Measurements from ENCODE around the gene MED10. TPM values are rescaled to one million over a fixed set of nuclear protein-coding genes. Genes with fewer than 3 reads are reported as not detected.

MED10 gene
- total RNA-seq, 2 experiments from 2014 or later = 57.1 to 59.1 TPM

DNA sequence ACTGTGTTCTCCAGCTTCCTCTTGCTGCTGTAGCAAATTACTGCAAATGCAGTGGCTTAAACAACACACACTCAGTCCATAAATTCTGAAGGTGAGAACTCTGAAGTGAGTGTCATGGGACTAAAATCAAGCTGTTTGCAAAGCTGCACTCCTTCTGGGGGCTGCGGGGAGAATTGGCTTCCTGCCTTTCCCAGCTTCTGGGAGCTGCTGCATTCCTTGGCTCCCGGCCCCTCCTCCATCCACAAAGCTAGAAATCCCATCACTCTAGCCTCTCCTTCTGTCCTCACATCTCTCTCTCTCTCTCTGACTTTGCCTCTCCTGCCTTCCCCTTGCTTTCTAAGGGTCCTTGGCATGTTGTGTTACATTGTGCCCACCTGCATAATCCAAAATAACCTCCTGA lies 14.2 kb upstream of the MED10 start:
- Mint-ChIP-seq H3K36me3 (no peaks in the 10 kb centered on the region), H3K9me3 (no peaks in the 10 kb centered on the region), H3K27me3 (peaks cover 15% of the 10 kb centered on the region), H3K4me1 (peaks cover 2% of the 10 kb centered on the region), H3K27ac (no peak overlapping the region), H3K4me3 (no peak overlapping the region)
- DNase-seq = no peak

DNA sequence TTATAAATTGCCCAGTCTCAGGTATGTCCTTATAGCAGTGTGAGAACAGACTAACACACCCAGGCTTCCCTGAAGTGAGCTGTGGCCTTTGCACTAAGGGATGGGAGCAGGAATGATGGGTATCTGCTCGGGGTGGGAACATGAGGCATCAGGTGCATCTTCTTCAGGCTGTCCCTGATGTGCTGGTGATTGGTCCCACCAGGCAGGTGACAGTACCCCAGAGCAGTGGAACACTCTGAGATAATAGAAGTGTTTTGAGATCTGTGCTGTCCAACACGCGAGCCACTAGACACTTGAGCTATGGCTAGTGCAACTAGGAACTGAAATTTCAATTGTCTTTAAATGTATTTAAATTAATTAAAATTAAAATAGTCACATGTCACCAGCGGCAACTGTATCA lies 12.8 kb upstream of the MED10 start:
- H3K27ac Mint-ChIP-seq = no peak overlapping the region

DNA sequence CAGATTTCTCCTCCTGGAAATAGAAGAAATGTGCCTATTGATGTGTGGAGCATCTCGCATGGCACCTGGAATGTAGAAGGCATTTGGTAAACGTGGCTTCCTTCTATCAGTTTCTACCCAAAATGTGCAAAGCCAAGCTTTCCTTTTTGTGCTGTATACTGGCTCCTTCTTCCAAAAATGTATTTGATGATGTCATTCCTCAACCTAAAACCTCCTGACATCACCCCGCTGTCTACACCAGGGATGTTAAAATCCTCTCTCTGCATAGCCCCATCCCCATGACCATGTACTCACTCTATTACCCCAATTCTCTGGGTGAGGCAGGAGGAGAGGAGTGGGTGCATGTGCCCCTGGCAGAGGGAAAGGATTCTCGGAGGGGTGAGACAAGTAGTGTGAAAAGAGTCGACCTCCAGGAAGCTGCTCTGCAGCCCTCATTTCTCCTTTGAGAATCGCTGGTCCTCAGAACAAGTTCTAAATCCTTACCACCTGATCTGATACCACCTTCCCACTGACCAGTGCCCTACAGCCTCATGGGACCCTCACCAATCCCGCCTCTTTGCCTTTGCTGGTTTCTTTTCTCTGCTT lies 11.7 kb upstream of the MED10 start:
- no peak overlapping the region for H3K27ac Mint-ChIP-seq
- DNase-seq = no peak
- peaks cover 20% of the 10 kb centered on the region for H3K27me3 Mint-ChIP-seq

More for the DNA sequence above, 12.8 kb upstream of the MED10 start:
- H3K36me3 Mint-ChIP-seq = no peaks in the 10 kb centered on the region
- no peaks in the 10 kb centered on the region for H3K9me3 Mint-ChIP-seq
- peaks cover 2% of the 10 kb centered on the region for H3K4me1 Mint-ChIP-seq
- H3K27me3 Mint-ChIP-seq = peaks cover 19% of the 10 kb centered on the region
- H3K4me3 Mint-ChIP-seq = no peak overlapping the region
- no peak for DNase-seq

DNA sequence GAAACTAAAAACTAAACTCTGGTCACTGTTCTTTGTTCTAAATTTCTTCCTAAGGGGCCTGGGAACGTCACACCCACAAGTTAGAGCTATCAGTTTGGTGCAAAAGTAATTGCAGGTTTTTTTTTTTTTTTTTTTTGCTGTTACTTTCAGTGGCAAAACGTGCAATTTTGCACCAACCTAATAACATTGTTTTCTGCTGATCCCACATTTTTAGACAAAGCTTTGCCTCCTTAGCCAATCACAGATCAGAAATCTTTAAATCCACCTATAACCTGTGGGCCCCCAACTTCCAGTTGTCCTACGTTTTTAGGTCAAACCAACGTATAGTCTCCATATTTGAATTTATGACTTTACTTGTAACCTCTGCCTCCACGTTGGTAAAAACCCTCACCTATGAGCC lies 11.1 kb upstream of the MED10 start:
- Mint-ChIP-seq H3K27ac (no peak overlapping the region), H3K4me3 (no peak overlapping the region), H3K9me3 (no peaks in the 10 kb centered on the region), H3K4me1 (peaks cover 2% of the 10 kb centered on the region), H3K36me3 (no peaks in the 10 kb centered on the region), H3K27me3 (peaks cover 22% of the 10 kb centered on the region)
- DNase-seq = no peak

More for the DNA sequence above, 11.7 kb upstream of the MED10 start:
- H3K4me1 Mint-ChIP-seq = peaks cover 2% of the 10 kb centered on the region
- no peak overlapping the region for H3K4me3 Mint-ChIP-seq
- H3K36me3 Mint-ChIP-seq = no peaks in the 10 kb centered on the region
- H3K9me3 Mint-ChIP-seq = no peaks in the 10 kb centered on the region

DNA sequence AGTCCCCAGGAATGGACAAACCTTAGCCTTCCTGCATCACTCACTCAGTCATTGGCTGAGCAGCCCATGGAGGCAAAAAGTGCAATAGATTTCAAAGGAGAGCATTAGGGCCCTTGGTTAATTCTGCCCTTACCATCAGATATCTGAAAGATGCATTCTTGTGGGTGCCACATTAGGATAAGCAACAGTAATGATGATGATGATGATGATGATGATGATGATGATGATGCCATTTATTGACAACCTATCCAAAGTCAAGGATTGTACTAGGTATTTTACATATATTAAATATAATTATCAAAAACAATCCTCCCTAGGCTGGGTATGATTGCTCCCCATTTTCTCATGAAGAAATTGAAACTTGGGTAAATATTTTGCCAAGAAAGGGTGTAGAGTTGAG lies 9.6 kb upstream of the MED10 start:
- Mint-ChIP-seq H3K4me3 (no peak overlapping the region), H3K36me3 (no peaks in the 10 kb centered on the region), H3K27ac (no peak overlapping the region), H3K4me1 (no peaks in the 10 kb centered on the region), H3K9me3 (no peaks in the 10 kb centered on the region), H3K27me3 (peaks cover 28% of the 10 kb centered on the region)
- no peak for DNase-seq

DNA sequence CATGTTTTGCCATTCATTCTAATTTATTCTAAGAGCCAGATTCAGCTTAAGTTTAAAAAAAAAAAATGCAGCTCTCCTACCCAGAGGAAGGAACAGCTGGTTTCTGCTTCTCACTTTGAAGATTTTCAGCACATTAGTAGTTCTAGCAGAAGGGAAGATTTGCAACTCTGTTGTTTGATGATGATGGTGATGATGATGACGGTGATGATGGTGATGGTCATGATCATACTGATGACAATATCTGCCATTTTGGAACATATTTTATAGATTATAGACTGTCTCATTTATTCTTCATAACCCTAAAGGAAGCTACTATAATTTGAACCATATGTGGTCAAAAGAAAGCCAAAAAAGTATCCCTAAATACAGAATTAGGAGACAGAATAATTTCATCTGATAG lies 7.9 kb upstream of the MED10 start:
- no peaks in the 10 kb centered on the region for H3K36me3 Mint-ChIP-seq
- DNase-seq = no peak
- H3K27ac Mint-ChIP-seq = no peak overlapping the region
- no peaks in the 10 kb centered on the region for H3K9me3 Mint-ChIP-seq
- H3K4me1 Mint-ChIP-seq = no peaks in the 10 kb centered on the region
- H3K4me3 Mint-ChIP-seq = no peak overlapping the region
- peaks cover 23% of the 10 kb centered on the region for H3K27me3 Mint-ChIP-seq

DNA sequence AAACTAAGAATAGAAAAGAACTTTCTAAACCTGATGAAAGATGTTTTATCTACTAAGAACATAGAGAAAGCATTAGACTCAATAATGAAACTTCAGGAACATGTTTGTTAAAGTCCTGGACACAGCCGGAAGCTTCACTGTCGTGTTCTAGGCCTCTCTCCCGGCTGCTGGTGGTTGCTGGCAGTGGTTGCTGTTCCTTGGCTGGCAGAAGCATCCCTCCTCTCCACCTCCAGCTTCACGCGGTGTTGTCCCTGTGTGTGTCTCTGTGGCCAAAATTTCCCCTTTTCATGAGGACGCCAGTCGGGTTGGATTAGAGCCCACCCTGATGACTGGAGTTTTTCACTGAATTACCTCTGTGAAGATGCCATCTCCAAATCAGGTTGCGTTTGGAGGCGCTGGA lies 6.5 kb upstream of the MED10 start:
- Mint-ChIP-seq H3K9me3 (no peaks in the 10 kb centered on the region), H3K27me3 (peaks cover 16% of the 10 kb centered on the region), H3K36me3 (peaks cover 2% of the 10 kb centered on the region), H3K4me3 (no peak overlapping the region), H3K27ac (no peak overlapping the region), H3K4me1 (no peaks in the 10 kb centered on the region)
- DNase-seq = no peak

DNA sequence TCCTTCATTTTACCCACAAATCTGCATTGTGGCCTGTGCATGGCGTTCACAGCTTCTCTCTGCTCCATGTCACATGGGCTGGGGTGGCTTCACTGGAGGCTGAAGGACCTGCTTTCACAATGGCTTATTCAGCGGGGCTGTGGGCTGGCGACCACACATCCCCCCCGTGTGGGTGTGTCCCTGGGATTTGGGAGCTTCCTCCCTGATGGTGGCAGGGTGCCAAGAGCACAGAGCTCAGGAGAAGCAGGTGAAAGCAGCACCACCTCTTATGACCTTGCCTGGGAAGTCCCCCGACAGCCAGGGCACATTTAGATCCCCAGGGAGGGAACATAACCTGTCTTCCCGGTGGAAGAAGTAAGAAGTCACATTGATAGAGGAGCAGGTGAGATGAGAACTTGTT lies 5.0 kb upstream of the MED10 start:
- Mint-ChIP-seq H3K27me3 (peaks cover 13% of the 10 kb centered on the region), H3K9me3 (no peaks in the 10 kb centered on the region), H3K27ac (no peak overlapping the region), H3K4me1 (peaks cover 3% of the 10 kb centered on the region), H3K36me3 (peaks cover 5% of the 10 kb centered on the region), H3K4me3 (no peak overlapping the region)
- no peak for DNase-seq

DNA sequence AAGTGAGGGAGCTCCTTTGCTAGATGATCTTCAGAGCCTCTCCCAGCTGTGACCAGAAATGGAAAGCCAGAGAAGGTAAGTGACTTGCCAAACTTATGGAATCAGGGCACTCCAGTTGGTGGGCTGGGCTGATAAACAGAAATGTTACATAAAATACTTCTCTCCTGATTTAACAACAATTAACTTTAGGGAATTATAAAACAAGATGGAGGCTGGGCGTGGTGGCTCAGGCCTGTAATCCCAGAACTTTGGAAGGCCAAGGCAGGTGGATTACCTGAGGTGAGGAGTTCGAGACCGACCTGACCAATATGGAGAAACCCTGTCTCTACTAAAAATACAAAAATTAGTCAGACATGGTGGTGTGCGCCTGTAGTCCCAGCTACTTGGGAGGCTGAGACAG lies 899 bp upstream of the MED10 start:
- H3K4me3 Mint-ChIP-seq = peak overlapping the region; percentile 96
- no peak for DNase-seq
- H3K27me3 Mint-ChIP-seq = peaks cover 6% of the 10 kb centered on the region
- H3K27ac Mint-ChIP-seq = peak overlapping the region; percentile 95
- peaks cover 29% of the 10 kb centered on the region for H3K36me3 Mint-ChIP-seq
- H3K9me3 Mint-ChIP-seq = no peaks in the 10 kb centered on the region
- peaks cover 29% of the 10 kb centered on the region for H3K4me1 Mint-ChIP-seq

DNA sequence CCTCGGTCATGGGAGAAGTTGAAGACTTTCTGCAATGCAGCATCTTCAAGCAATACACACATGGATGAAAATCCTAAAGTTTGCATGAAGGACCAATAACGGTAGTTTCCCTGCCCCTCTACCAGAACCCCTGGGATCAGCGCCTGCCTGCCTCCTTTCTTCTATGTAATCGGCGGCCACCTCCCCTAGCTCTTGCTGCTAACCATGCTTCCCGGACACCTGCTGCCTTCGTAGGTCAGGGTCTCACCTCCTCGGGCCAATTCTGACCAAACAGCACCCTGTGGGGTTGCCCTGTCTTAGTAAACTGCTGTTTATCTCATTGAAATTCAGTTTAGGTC lies 388 bp upstream of the MED10 start:
- Mint-ChIP-seq H3K27me3 (peaks cover 3% of the 10 kb centered on the region), H3K27ac (peak overlapping the region; percentile 95), H3K4me3 (peak overlapping the region; percentile 96), H3K36me3 (peaks cover 34% of the 10 kb centered on the region), H3K9me3 (no peaks in the 10 kb centered on the region), H3K4me1 (peaks cover 32% of the 10 kb centered on the region)
- no peak for DNase-seq

DNA sequence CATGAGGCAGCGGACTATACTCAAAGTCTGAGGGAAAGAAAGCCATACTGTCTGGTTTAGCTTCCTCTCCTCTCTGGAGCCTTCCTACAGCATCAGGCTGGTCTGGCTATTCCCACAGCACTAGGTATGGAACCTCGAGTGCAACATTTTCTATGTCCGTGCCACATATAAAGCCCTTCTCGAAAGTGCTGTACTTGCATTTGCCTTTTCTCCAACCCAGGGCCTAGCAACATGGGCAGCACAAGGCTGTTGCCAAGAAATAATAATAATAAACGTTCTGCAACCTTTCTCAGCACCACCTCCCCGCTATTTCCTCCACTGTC lies 804 bp downstream of the MED10 start:
- peaks cover 43% of the 10 kb centered on the region for H3K36me3 Mint-ChIP-seq
- H3K27ac Mint-ChIP-seq = peak overlapping the region; percentile 95
- H3K4me3 Mint-ChIP-seq = peak overlapping the region; percentile 96
- no peak for DNase-seq
- peaks cover 34% of the 10 kb centered on the region for H3K4me1 Mint-ChIP-seq
- no peaks in the 10 kb centered on the region for H3K9me3 Mint-ChIP-seq
- no peaks in the 10 kb centered on the region for H3K27me3 Mint-ChIP-seq

DNA sequence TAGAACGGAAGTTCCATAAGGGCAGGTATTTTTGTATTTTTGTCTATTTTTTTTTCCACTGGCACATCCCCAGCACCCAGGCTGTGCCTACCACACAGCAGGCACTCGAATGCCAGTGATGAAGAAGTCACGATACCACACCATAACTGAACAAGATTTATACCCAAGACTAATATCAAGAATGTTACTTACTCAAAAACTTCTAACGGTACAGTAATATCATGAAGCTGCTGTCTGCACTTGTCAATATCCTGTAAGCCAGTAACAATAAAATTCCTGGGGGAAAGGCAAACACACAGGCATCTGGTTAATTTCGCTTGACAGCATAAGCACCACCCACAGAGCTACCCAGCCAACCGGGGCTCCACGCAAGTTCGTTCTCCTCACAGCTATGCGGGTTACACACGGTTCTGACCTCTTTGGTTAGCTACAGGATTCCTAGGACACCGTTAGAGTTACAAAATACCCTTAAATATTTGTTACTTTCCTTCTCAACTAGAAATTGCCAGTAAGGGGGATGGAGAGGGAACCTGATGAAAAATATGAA lies 1.3 kb downstream of the MED10 start:
- Mint-ChIP-seq H3K36me3 (peaks cover 48% of the 10 kb centered on the region), H3K9me3 (no peaks in the 10 kb centered on the region), H3K4me1 (peaks cover 34% of the 10 kb centered on the region), H3K27me3 (no peaks in the 10 kb centered on the region), H3K4me3 (peak overlapping the region; percentile 96), H3K27ac (peak overlapping the region; percentile 95)
- no peak for DNase-seq

DNA sequence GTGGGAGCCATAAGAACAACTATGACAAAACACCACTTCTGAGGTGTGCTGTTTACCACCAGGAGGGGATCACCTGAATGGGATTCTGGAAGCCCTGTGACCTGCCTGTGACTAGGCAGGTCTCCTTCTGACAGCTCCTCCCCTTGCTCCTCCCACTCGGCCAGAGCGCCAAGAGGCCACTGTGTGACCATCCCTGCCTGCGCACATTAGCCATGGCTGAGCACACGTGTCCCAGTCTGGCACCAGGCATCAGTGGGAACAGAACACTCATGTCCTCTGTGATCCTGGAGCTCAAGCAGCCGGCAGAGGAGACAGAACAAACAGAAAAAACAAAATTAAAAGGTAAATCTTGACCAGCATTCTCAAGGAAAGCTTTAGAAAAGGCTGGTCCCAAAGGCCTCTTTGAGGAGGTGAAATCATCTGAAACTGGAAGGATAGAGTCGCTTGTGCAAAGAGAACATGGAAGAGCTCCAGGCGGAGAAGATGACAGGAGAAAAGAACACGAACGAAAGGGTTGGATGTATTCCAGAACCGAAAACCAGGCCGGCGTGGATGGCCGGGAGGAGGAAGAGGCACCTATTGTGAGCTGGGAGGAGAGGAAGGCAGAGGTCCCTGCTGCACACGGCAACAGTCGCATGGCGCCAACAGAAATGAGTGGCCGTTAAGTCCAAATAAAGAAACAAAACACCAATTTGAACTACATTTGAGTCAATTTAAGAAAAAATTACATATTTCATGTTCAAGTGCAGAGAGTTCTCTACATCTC lies 5.1 kb downstream of the MED10 start:
- Mint-ChIP-seq H3K9me3 (no peaks in the 10 kb centered on the region), H3K27ac (peak overlapping the region; percentile 17), H3K36me3 (peaks cover 48% of the 10 kb centered on the region), H3K4me1 (peaks cover 31% of the 10 kb centered on the region), H3K27me3 (no peaks in the 10 kb centered on the region), H3K4me3 (no peak overlapping the region)
- no peak for DNase-seq

DNA sequence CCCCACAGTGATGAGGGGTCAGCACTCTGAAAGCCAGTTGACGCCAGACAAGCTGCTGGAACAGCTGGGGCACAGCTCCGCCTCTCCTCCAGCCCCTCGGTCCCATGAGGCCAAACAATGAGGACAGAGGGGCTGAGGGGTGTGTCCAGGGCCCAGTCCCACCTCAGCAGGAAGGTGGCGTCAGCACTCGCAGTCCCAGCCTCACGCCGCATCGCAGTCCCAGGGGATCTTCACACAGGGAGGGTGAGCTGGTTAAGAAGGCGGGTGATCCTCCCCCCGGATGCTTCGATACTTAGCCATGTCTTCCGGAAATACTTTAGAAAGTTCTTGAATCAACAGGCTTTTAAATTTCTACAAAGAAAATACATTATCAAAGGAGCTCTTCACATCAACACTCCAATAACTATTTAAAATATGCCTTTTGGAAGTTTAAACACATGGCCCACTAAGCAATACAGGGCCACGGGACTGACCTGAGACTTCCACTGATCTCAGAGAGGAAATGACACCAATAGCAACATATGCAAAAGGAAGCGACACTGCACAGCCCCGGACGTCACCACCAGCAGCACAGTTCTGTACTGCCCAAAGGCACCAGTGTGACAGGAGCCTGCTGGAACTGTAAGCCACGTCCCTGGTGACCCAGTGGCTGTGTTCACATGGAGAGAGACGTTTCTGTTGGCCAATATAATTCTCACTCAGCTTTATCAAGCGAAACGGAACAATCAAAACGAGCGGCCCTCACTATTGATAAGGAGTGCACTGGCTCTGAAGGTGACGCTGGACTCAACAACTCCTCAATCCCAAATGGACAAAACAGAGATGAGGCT lies 5.9 kb downstream of the MED10 start:
- H3K36me3 Mint-ChIP-seq = peaks cover 42% of the 10 kb centered on the region
- no peak for DNase-seq
- no peak overlapping the region for H3K4me3 Mint-ChIP-seq
- H3K4me1 Mint-ChIP-seq = peaks cover 29% of the 10 kb centered on the region
- H3K27ac Mint-ChIP-seq = peak overlapping the region; percentile 3
- no peaks in the 10 kb centered on the region for H3K27me3 Mint-ChIP-seq
- no peaks in the 10 kb centered on the region for H3K9me3 Mint-ChIP-seq

DNA sequence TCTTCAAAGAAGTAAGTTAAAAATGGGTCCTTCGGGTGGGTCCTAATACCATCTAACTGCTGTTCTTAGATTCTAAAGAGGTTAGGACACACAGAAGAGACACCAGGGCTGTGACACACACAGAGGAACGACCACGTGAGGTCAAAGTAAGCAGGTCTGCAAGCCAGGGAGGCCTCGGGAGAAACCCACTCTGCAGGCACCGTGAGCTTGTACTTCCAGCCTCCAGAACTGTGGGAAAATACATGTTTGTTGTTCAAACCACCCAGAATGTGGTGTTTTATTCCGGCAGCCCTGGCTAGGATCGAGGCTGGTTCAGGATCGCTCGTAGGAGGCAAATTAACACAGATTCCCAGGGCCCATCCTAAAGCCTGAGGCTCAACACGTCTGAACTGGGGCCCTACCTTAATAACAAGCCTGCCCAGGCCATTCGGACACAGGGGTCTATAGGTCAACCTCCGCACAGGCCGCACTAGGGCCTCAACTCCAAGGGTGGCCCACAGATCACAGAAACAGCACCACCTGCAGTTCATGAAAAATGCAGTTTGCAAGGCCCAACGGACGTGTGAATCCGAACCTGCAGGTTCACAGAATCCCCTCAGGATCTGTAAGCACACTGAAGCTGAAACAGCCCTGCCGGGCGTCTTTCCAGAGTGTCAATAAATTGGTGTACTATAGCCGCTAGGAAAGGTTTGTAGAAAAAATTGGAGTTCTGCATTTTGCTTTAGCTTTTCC lies 7.1 kb downstream of the MED10 start:
- Mint-ChIP-seq H3K4me3 (no peak overlapping the region), H3K27ac (no peak overlapping the region), H3K27me3 (no peaks in the 10 kb centered on the region), H3K9me3 (no peaks in the 10 kb centered on the region), H3K36me3 (peaks cover 40% of the 10 kb centered on the region), H3K4me1 (peaks cover 19% of the 10 kb centered on the region)
- no peak for DNase-seq
